PC-9 (cell line): ENCODE results near the gene DAAM2. TPM values are rescaled to one million over a fixed set of nuclear protein-coding genes. Genes with fewer than 3 reads are reported as not detected.

ENCODE experiments used
- BruUV-seq: library from RNA; stranded (reverse); fragments of 400-500 nt; replicated peaks from 2 replicates; lab custom pipeline; 2021; lab: Mats Ljungman, UMichigan
- CTCF ChIA-PET: fragments of 300-600 bp; sonication (Branson Sonifier 250); formaldehyde crosslinking; loops from one replicate; lab custom pipeline; 2022; ENCODE audit warnings: antibody characterized with exemption; lab: Charles Lee
- POLR2A ChIA-PET: fragments of 300-600 bp; sonication (Branson Sonifier 250); formaldehyde crosslinking; loops from one replicate; lab custom pipeline; 2022; ENCODE audit warnings: antibody characterized with exemption; ENCODE audit not compliant: unreplicated experiment; lab: Charles Lee
- DNase-seq, 2 experiments: peaks; one replicate each; pipeline versions ENCODE4 v3.0.0 to v3.0.0-alpha.2; 2015 to 2022; ENCODE audit warnings: mixed read lengths in 1 of 2
- H2AFZ ChIP-seq: fragments of 200-600 bp; sonication (generic); 2 replicates; pipeline ENCODE4 v1.8.1; 2017; ENCODE audit warnings: antibody characterized with exemption
- H3F3A ChIP-seq: fragments of 200-600 bp; sonication (generic); 2 replicates; pipeline ENCODE4 v1.8.1; 2017; ENCODE audit warnings: antibody characterized with exemption, mild to moderate bottlenecking, low read depth; ENCODE audit not compliant: insufficient read depth
- H3K27ac ChIP-seq: fragments of 200-600 bp; sonication (generic); 2 replicates; pipeline ENCODE4 v1.6.1; 2016; ENCODE audit warnings: mixed run types
- H3K27me3 ChIP-seq: fragments of 200-600 bp; sonication (generic); 2 replicates; pipeline ENCODE4 v1.6.1; 2016; ENCODE audit warnings: low read depth, mixed run types; ENCODE audit not compliant: insufficient read depth
- H3K36me3 ChIP-seq: fragments of 200-600 bp; sonication (generic); 2 replicates; pipeline ENCODE4 v1.6.1; 2016; ENCODE audit warnings: low read depth, mixed run types
- H3K4me1 ChIP-seq: fragments of 200-600 bp; sonication (generic); replicated peaks from 2 replicates; pipeline ENCODE4 v1.6.1; 2016; ENCODE audit warnings: mixed run types; ENCODE audit not compliant: insufficient read depth
- H3K4me2 ChIP-seq: fragments of 200-600 bp; sonication (generic); 2 replicates; pipeline ENCODE4 v1.6.1; 2017; ENCODE audit warnings: mixed run types
- H3K4me3 ChIP-seq: fragments of 200-600 bp; sonication (generic); 2 replicates; pipeline ENCODE4 v1.6.1; 2016; ENCODE audit warnings: mixed run types
- H3K79me2 ChIP-seq: fragments of 200-600 bp; sonication (generic); 2 replicates; pipeline ENCODE4 v1.6.1; 2017; ENCODE audit warnings: low read depth, mixed run types
- H3K9me2 ChIP-seq: fragments of 200-600 bp; sonication (generic); 2 replicates; pipeline ENCODE4 v1.8.1; 2017; ENCODE audit warnings: mild to moderate bottlenecking; ENCODE audit not compliant: insufficient read depth
- H3K9me3 ChIP-seq: fragments of 200-600 bp; sonication (generic); 2 replicates; pipeline ENCODE4 v1.8.1; 2016; ENCODE audit warnings: low read depth; ENCODE audit not compliant: insufficient read depth
- H4K20me1 ChIP-seq: fragments of 200-600 bp; sonication (generic); 2 replicates; pipeline ENCODE4 v1.8.1; 2017; ENCODE audit not compliant: insufficient read depth
- CTCF ChIP-seq: fragments of 200-600 bp; sonication (generic); conservative IDR thresholded peaks from 2 replicates; pipeline ENCODE4 v1.6.1; 2017; ENCODE audit warnings: mixed run types, antibody characterized with exemption, mild to moderate bottlenecking, moderate library complexity
- EZH2 ChIP-seq: fragments of 200-600 bp; sonication (generic); IDR thresholded peaks from 2 replicates; pipeline ENCODE4 v1.8.0; 2017; ENCODE audit warnings: antibody characterized with exemption, low read depth
- intact Hi-C: fragments of 100-400 bp; cut with micrococcal nuclease; formaldehyde crosslinking; loops from one replicate; pipeline ENCODE4 v1.10.0; 2022; ENCODE audit not compliant: unreplicated experiment
- total RNA-seq: library from RNA; stranded (reverse); gene quantifications from 2 replicates; pipeline ENCODE4 v1.2.3, GENCODE V29; 2021

DAAM2 gene
- total RNA-seq, 1 experiment from 2014 or later, result not detected

- intact Hi-C loops, result no loop called here
- TF ChIP-seq CTCF (no peak), EZH2 (no peak)
Measured at GRCh38 chr6:39848171-39848570, 56.0 kb downstream of the DAAM2 start.

GRCh38 chr6:39849228-39849627 lies 57.1 kb downstream of the DAAM2 start:
- Histone ChIP-seq H3F3A (no peaks in the 10 kb centered on the region), H4K20me1 (no peaks in the 10 kb centered on the region), H3K36me3 (no peaks in the 10 kb centered on the region), H3K27ac (no peak overlapping the region), H3K9me2 (no peaks in the 10 kb centered on the region), H3K27me3 (peaks cover 19% of the 10 kb centered on the region; the same call in 1 of the 2 replicates), H3K4me2 (no peak overlapping the region), H3K4me3 (no peak overlapping the region), H3K9me3 (no peaks in the 10 kb centered on the region), H2AFZ (no peak overlapping the region), H3K79me2 (no peaks in the 10 kb centered on the region), H3K4me1 (no peaks in the 10 kb centered on the region)
- intact Hi-C loops, result no loop called here
- no TSS peak for BruUV-seq
- DNase-seq, result no peak
- no peak for TF ChIP-seq EZH2
- TF ChIP-seq CTCF, result no peak
- ChIA-PET POLR2A (no interaction called here), CTCF (no interaction called here)

More at GRCh38 chr6:39848171-39848570, 56.0 kb downstream of the DAAM2 start:
- peaks cover 23% of the 10 kb centered on the region for H3K27me3 ChIP-seq
- ChIA-PET POLR2A (no interaction called here), CTCF (no interaction called here)
- H3K9me2 ChIP-seq, result no peaks in the 10 kb centered on the region
- H3F3A ChIP-seq, result no peaks in the 10 kb centered on the region
- H3K4me3 ChIP-seq, result no peak overlapping the region
- no peaks in the 10 kb centered on the region for H3K9me3 ChIP-seq
- no peak for DNase-seq
- no peaks in the 10 kb centered on the region for H3K36me3 ChIP-seq
- no peaks in the 10 kb centered on the region for H3K4me1 ChIP-seq
- no peaks in the 10 kb centered on the region for H3K79me2 ChIP-seq
- H4K20me1 ChIP-seq, result no peaks in the 10 kb centered on the region
- no peak overlapping the region for H2AFZ ChIP-seq
- no peak overlapping the region for H3K27ac ChIP-seq
- BruUV-seq, result no TSS peak
- H3K4me2 ChIP-seq, result no peak overlapping the region

GRCh38 chr6:39849764-39850163 lies 57.6 kb downstream of the DAAM2 start:
- H3K4me2 ChIP-seq, result no peak overlapping the region
- no peaks in the 10 kb centered on the region for H3F3A ChIP-seq
- no peak for DNase-seq
- H4K20me1 ChIP-seq, result no peaks in the 10 kb centered on the region
- ChIA-PET POLR2A (no interaction called here), CTCF (no interaction called here)
- no peak overlapping the region for H2AFZ ChIP-seq
- no TSS peak for BruUV-seq
- no peaks in the 10 kb centered on the region for H3K36me3 ChIP-seq
- H3K27ac ChIP-seq, result no peak overlapping the region
- no peak overlapping the region for H3K4me3 ChIP-seq
- TF ChIP-seq CTCF, result no peak
- no peak for TF ChIP-seq EZH2
- no peaks in the 10 kb centered on the region for H3K79me2 ChIP-seq
- intact Hi-C loops, result no loop called here
- H3K9me3 ChIP-seq, result no peaks in the 10 kb centered on the region
- no peaks in the 10 kb centered on the region for H3K9me2 ChIP-seq
- H3K27me3 ChIP-seq, result peaks cover 17% of the 10 kb centered on the region; the same call in 1 of the 2 replicates
- no peaks in the 10 kb centered on the region for H3K4me1 ChIP-seq
